ENCODE measurements around the gene ITSN1.

The ITSN1 gene

DNA sequence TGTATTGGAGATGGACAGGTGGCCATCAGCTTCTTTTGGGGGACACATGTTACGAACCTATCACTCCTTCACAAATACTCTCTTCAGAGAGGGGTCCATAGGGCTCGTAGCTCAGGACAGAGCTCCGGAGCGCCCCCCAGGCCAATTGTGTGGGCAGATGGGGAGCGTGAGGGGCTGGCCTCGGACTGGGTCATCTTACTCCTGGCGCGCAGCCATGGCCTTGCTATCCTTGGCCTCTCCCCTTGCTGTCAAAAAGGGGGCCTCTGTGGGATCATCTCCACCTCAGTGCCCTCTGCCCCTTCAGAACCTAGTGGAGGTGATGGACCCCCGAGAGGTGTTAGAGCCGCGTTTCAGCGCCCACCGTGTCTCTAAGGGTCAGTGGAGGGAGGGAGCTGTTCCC, 238.3 kb downstream of the ITSN1 start:
- H3K27ac ChIP-seq: no peak overlapping the region
- TF ChIP-seq, protein P1, sequence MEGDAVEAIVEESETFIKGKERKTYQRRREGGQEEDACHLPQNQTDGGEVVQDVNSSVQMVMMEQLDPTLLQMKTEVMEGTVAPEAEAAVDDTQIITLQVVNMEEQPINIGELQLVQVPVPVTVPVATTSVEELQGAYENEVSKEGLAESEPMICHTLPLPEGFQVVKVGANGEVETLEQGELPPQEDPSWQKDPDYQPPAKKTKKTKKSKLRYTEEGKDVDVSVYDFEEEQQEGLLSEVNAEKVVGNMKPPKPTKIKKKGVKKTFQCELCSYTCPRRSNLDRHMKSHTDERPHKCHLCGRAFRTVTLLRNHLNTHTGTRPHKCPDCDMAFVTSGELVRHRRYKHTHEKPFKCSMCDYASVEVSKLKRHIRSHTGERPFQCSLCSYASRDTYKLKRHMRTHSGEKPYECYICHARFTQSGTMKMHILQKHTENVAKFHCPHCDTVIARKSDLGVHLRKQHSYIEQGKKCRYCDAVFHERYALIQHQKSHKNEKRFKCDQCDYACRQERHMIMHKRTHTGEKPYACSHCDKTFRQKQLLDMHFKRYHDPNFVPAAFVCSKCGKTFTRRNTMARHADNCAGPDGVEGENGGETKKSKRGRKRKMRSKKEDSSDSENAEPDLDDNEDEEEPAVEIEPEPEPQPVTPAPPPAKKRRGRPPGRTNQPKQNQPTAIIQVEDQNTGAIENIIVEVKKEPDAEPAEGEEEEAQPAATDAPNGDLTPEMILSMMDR (conservative IDR thresholded peaks at IDR 0.05): no peak

DNA sequence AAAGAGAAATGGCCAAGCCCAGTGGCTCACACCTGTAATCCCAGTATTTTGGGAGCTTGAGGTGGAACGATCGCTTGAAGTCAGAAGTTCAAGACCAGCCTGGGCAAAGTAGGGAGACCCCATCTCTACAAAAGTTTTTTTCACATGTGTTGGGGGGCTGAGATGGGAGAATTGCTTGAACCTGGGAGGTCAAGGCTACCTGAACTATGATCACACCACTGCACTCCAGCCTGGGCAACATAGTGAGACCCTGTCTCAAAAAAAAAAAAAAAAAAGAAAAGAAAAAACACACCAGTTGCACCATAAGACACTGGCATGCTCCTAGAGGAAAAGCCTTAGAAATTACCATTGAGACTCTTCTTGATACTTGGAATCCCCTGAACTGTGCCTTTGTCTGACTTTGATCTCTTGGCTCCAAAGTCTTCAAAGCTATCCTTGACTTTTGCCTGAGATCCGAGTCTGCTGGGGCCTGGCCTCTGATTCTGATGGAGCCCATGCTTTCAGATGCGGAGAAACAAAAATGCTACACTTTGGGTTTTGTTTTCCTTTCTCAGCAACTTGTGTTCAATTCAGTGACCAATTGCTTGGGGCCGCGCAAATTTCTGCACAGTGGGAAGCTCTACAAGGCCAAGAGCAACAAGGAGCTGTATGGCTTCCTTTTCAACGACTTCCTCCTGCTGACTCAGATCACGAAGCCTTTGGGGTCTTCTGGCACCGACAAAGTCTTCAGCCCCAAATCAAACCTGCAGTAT, 239.6 kb downstream of the ITSN1 start:
- TF ChIP-seq, protein P1 (conservative IDR thresholded peaks at IDR 0.05): no peak
- H3K27ac ChIP-seq: no peak overlapping the region

DNA sequence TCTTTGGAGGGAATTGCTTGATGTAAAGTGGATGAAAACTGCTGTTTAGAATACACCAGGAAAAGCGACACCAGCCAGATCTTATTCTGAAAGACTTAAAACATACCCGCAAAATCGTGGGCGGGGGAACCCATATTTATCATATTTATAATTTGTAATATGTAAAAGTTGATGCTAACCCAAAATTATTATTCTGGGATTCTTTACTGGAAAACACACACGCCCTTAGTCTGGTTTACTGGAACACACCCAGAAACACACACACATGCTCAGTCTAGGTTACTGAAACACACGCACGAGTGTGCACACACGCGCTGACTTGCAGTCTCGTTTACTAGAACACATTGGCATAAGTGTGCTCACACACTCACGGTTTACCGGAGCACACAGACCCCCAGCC, 240.8 kb downstream of the ITSN1 start:
- TF ChIP-seq, protein P1 (conservative IDR thresholded peaks at IDR 0.05): no peak
- no peak overlapping the region for H3K27ac ChIP-seq

DNA sequence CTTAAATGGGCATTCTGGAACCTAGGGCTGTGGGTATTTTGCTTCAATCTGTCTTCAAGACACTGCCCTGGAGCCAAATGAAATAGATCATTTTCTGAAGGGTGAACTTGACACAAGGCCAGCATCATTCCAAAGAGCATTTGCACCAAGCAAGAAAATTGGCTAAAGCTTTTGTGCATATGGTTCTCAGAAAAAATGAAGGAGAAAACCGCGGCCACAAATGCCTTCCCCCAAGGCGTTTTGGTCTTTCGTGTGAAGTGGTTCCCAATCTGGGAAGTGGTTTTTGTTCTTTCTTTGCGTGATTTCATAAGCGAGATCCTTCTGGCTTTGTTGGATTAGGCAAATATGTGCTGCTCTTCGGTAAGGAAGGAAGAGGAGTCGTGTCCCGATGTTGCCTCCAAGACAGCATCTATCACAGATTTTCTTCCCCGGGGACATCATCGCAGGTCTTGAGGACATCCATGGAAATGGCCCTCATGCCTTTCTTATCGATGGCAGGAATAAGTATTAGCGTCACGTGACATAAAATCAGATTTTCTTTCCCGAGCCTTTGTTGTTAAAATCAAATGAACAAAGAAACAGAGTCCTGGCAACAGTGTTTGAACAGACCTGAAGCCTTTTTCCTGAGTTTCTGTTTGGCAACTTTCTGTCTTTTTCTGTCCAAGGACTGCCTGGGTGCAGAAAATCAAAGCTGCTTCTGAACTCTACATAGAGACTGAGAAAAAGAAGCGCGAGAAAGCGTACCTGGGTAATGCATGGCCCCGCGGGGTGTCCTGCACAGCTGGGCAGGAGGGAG, 242.3 kb downstream of the ITSN1 start:
- TF ChIP-seq, protein P1 (conservative IDR thresholded peaks at IDR 0.05): no peak
- H3K27ac ChIP-seq: no peak overlapping the region

DNA sequence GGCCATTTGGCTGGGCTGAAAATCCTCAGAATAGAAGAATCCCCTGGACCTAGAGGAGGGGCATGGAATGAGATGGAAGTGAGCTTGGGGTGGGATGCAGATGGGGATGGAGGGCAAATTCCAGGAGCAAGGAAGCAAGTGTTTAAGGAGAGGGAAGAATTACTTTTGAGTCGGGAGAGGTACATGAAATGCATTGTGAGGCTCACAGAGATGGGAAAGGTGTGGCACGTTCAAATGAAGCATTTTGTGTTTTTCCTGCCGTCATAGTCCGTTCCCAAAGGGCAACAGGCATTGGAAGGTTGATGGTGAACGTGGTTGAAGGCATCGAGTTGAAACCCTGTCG, 242.8 kb downstream of the ITSN1 start:
- H3K27ac ChIP-seq: no peak overlapping the region
- TF ChIP-seq, protein P1 (conservative IDR thresholded peaks at IDR 0.05): no peak

DNA sequence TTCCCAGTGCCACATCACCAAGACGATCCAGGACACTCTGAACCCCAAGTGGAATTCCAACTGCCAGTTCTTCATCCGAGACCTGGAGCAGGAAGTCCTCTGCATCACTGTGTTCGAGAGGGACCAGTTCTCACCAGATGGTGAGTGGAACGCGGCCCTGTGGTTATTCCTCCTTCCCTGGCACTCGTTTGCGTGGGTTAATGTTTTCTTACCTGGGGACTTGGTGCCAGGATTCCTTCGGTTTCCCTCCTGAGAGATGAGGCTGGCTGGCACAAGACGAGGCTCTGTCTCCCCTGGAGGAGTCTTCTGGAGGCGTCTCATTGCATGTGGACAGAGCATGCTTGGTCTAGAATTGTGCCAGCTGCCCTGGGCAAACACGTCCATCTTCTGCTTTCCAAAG, 244.0 kb downstream of the ITSN1 start:
- TF ChIP-seq, protein P1 (conservative IDR thresholded peaks at IDR 0.05): no peak

DNA sequence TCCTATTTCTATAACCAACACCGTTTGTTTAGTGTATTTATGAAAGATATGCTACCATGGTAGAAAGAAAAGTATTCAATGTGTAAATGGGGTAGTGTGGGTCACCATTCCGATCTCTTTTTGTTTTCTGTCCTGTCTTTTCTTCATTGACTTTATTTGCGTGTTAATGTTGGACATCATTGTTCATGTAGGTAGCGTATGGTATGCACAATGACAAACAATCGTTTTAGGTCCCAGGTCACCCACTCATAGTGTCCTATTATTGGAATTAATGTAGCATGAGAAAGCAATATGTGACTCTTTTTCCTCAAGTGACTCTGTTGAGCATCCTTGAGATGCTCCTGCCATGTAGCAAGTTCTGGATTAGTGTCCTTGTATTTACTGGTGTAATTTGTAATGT, 247.9 kb downstream of the ITSN1 start:
- TF ChIP-seq, protein P1 (conservative IDR thresholded peaks at IDR 0.05): no peak
- no peak overlapping the region for H3K27ac ChIP-seq

More for the DNA sequence above, 244.0 kb downstream of the ITSN1 start:
- H3K27ac ChIP-seq: no peak overlapping the region

Measured in VCaP (cell line).